ENCODE measurements around the gene PPP3R1.

Gene PPP3R1

DNA sequence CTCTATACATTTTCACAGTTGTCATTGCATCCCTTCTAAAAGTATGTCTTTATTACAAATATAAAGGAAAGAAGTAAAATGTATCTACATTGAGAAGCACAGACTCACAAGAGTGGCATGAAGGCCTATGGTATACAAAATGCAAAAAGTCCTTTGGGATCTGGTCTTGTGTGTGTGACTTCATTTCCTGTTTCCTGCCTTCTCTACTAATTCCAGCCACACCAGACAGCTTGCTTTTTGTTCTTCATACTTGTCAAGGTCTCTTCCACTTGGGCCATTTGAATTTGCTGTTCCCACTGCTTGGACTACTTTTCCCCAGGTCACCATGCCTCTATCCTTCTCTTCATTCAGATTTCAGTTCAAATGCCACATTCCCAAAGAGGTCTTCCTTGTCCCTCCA is 101.3 kb downstream of the PPP3R1 start:
- DNase-seq (ENCODE audit: low spot score): no peak

- no peak for DNase-seq (ENCODE audit: low spot score)
These were observed 110.5 kb downstream of the PPP3R1 start for GRCh38 chr2:68141875-68142274.

- no peak for DNase-seq (ENCODE audit: low spot score)
These were observed 116.6 kb downstream of the PPP3R1 start for GRCh38 chr2:68135448-68136320.

GRCh38 chr2:68134554-68134953 is 117.8 kb downstream of the PPP3R1 start:
- DNase-seq (ENCODE audit: low spot score): no peak

GRCh38 chr2:68134120-68134519 is 118.2 kb downstream of the PPP3R1 start:
- no peak for DNase-seq (ENCODE audit: low spot score)
